MM.1S (cell line): Measurements from ENCODE around the gene CDH19.

Source experiments
- DNase-seq: peaks from one replicate; pipeline ENCODE4 v3.0.0-alpha.2; 2015
- H2AFZ ChIP-seq: fragments of 300-600 bp; sonication (generic); 2 replicates; pipeline ENCODE4 v1.6.0; 2016; ENCODE audit warnings: antibody characterized with exemption, low read length
- H3F3A ChIP-seq: fragments of 300-600 bp; sonication (generic); 2 replicates; pipeline ENCODE4 v1.6.1; 2016; ENCODE audit warnings: mild to moderate bottlenecking, antibody characterized with exemption, low read length, moderate library complexity, mixed read lengths; ENCODE audit not compliant: insufficient read depth
- H3K27ac ChIP-seq: fragments of 300-600 bp; sonication (generic); 2 replicates; pipeline ENCODE4 v1.5.1; 2016; ENCODE audit warnings: mild to moderate bottlenecking, low read length
- H3K27me3 ChIP-seq: fragments of 300-600 bp; sonication (generic); replicated peaks from 2 replicates; pipeline ENCODE4 v1.6.0; 2016; ENCODE audit warnings: low read length; ENCODE audit not compliant: insufficient read depth
- H3K36me3 ChIP-seq: fragments of 300-600 bp; sonication (generic); replicated peaks from 2 replicates; pipeline ENCODE4 v1.6.1; 2016; ENCODE audit warnings: mild to moderate bottlenecking, low read length, mixed read lengths; ENCODE audit not compliant: insufficient read depth
- H3K4me1 ChIP-seq: fragments of 300-600 bp; sonication (generic); 2 replicates; pipeline ENCODE4 v1.6.1; 2016; ENCODE audit warnings: low read length, mixed read lengths
- H3K4me2 ChIP-seq: fragments of 300-600 bp; sonication (generic); 2 replicates; pipeline ENCODE4 v1.6.0; 2016; ENCODE audit warnings: low read depth, low read length
- H3K4me3 ChIP-seq: fragments of 300-600 bp; sonication (generic); 2 replicates; pipeline ENCODE4 v1.5.1; 2016; ENCODE audit warnings: low read length, mixed read lengths
- H3K79me2 ChIP-seq: fragments of 300-600 bp; sonication (generic); 2 replicates; pipeline ENCODE4 v1.6.1; 2016; ENCODE audit warnings: mixed run types, low read length, mixed read lengths
- H3K9ac ChIP-seq: fragments of 300-600 bp; sonication (generic); 2 replicates; pipeline ENCODE4 v1.6.1; 2016; ENCODE audit warnings: low read length, mixed read lengths
- H3K9me2 ChIP-seq: fragments of 300-600 bp; sonication (generic); replicated peaks from 2 replicates; pipeline ENCODE4 v1.6.1; 2016; ENCODE audit warnings: mild to moderate bottlenecking, low read length, mixed read lengths; ENCODE audit not compliant: insufficient read depth
- H3K9me3 ChIP-seq: fragments of 300-600 bp; sonication (generic); replicated peaks from 2 replicates; pipeline ENCODE4 v1.6.1; 2016; ENCODE audit warnings: mild to moderate bottlenecking, low read length, mixed read lengths; ENCODE audit not compliant: insufficient read depth
- H4K20me1 ChIP-seq: fragments of 300-600 bp; sonication (generic); 2 replicates; pipeline ENCODE4 v1.6.1; 2016; ENCODE audit warnings: mild to moderate bottlenecking, low read length, moderate library complexity, mixed read lengths; ENCODE audit not compliant: insufficient read depth
- EZH2 ChIP-seq: fragments of 300-600 bp; sonication (generic); optimal IDR thresholded peaks from 2 replicates; pipeline ENCODE3; 2017; ENCODE audit warnings: low read depth, mild to moderate bottlenecking, antibody characterized with exemption, low read length, mixed read lengths
- EZH2phosphoT487 ChIP-seq: fragments of 300-600 bp; sonication (generic); IDR thresholded peaks from 2 replicates; pipeline ENCODE4 v1.6.1; 2018; ENCODE audit warnings: antibody characterized with exemption, low read length
- TF ChIP-seq, protein P1 (sequence below): fragments of 300-600 bp; sonication (generic); IDR thresholded peaks from 2 replicates; pipeline ENCODE4 v1.5.1; 2016; ENCODE audit warnings: antibody characterized with exemption, low read length, mixed read lengths

CDH19 gene

DNA sequence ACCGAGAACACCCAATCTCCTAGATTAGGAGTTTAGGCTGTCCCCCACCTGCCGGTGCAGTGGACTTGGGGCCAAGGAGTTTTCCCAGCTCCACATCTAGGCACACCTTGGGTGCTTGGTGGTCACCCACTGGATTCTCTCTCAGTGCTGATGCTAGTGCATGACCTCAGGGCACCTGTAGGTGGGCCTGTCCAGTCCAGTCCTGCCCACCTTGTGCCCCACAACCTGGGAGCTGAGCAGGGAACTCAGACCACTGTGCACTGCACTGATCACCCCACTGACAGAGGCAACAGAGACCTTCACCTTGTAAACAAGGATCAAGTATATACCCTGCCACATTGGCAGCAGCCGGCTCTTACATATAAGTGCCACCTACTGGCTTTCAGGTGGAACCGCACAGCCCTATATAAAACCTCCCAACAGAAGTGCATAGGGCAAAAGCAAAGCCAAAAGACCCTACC is 12.7 kb upstream of the CDH19 start:
- Histone ChIP-seq H3K9me2 (no peaks in the 10 kb centered on the region), H3K27ac (no peak overlapping the region), H3K9ac (no peak overlapping the region), H3K4me3 (no peak overlapping the region), H2AFZ (no peak overlapping the region), H3K79me2 (no peaks in the 10 kb centered on the region), H3F3A (no peaks in the 10 kb centered on the region), H3K9me3 (no peaks in the 10 kb centered on the region), H3K27me3 (no peaks in the 10 kb centered on the region), H3K4me2 (no peak overlapping the region), H3K4me1 (no peaks in the 10 kb centered on the region), H4K20me1 (no peaks in the 10 kb centered on the region), H3K36me3 (no peaks in the 10 kb centered on the region)
- TF ChIP-seq EZH2phosphoT487, result no peak
- TF ChIP-seq, protein P1, sequence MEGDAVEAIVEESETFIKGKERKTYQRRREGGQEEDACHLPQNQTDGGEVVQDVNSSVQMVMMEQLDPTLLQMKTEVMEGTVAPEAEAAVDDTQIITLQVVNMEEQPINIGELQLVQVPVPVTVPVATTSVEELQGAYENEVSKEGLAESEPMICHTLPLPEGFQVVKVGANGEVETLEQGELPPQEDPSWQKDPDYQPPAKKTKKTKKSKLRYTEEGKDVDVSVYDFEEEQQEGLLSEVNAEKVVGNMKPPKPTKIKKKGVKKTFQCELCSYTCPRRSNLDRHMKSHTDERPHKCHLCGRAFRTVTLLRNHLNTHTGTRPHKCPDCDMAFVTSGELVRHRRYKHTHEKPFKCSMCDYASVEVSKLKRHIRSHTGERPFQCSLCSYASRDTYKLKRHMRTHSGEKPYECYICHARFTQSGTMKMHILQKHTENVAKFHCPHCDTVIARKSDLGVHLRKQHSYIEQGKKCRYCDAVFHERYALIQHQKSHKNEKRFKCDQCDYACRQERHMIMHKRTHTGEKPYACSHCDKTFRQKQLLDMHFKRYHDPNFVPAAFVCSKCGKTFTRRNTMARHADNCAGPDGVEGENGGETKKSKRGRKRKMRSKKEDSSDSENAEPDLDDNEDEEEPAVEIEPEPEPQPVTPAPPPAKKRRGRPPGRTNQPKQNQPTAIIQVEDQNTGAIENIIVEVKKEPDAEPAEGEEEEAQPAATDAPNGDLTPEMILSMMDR, result peak; percentile 51
- peak; percentile 24 for DNase-seq

DNA sequence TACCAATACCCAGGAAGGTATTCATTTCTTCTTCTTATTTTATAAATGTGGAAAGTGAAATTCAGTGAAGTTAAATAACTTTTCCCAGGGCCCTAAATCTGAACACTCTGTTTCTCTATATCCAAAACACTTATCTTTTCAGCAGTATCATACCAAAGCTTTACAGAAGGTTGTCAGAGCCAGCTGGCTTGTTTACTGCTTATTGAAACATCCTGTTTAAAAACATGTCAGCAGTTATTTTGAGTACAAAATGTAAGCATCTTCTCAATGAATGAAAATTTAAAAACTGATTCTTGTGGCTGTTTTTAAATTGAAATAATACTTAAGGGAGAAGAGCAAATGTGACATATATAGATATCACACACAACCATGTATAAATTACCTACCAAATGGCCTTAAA is 11.3 kb upstream of the CDH19 start:
- no peaks in the 10 kb centered on the region for H3K9me2 ChIP-seq
- no peaks in the 10 kb centered on the region for H3K9me3 ChIP-seq
- no peak for DNase-seq
- H3K4me1 ChIP-seq, result no peaks in the 10 kb centered on the region
- H4K20me1 ChIP-seq, result no peaks in the 10 kb centered on the region
- no peak overlapping the region for H3K4me2 ChIP-seq
- H2AFZ ChIP-seq, result no peak overlapping the region
- no peak overlapping the region for H3K4me3 ChIP-seq
- H3K9ac ChIP-seq, result no peak overlapping the region
- no peaks in the 10 kb centered on the region for H3K36me3 ChIP-seq
- H3F3A ChIP-seq, result no peaks in the 10 kb centered on the region
- H3K27ac ChIP-seq, result no peak overlapping the region
- TF ChIP-seq EZH2 (no peak), EZH2phosphoT487 (no peak)
- TF ChIP-seq, protein P1, result no peak
- H3K27me3 ChIP-seq, result no peaks in the 10 kb centered on the region
- H3K79me2 ChIP-seq, result no peaks in the 10 kb centered on the region

DNA sequence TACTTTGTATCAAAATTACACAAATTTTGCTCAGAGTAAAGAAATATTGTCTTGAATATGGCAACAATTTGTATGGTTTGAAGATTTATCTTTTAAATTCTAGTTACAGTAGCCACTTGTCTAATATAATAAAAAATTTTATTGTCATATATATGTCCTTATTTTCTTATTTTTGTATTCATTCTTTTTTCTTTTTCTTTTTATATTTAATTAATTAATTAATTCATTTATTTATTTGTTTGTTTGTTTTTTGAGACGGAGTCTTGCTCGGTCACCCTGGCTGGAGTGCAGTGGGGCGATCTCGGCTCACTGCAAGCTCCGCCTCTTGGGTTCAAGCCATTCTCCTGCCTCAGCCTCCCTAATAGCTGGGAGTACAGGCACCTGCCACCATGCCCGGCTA is 3.7 kb upstream of the CDH19 start:
- H3K4me1 ChIP-seq, result no peaks in the 10 kb centered on the region

More for the DNA sequence above, 3.7 kb upstream of the CDH19 start:
- Histone ChIP-seq H3K9me3 (no peaks in the 10 kb centered on the region), H3K4me2 (no peak overlapping the region), H3K9me2 (no peaks in the 10 kb centered on the region), H3K4me3 (no peak overlapping the region), H3F3A (no peaks in the 10 kb centered on the region), H4K20me1 (no peaks in the 10 kb centered on the region), H3K9ac (no peak overlapping the region), H3K27ac (no peak overlapping the region), H3K27me3 (no peaks in the 10 kb centered on the region), H3K79me2 (no peaks in the 10 kb centered on the region), H3K36me3 (no peaks in the 10 kb centered on the region), H2AFZ (no peak overlapping the region)
- TF ChIP-seq, protein P1, result no peak
- TF ChIP-seq EZH2phosphoT487 (no peak), EZH2 (no peak)
- DNase-seq, result no peak
